Bronchial epithelial cell (primary cell): ENCODE data around the gene SYT17. TPM values are rescaled to one million over a fixed set of nuclear protein-coding genes. Genes with fewer than 3 reads are reported as not detected.

Experiments
- DNase-seq: peaks from one replicate; pipeline ENCODE4 v3.0.0-alpha.2; 2010; ENCODE audit warnings: low read depth
- FAIRE-seq: peaks from 2 replicates; lab custom pipeline; 2011; peaks lifted over from hg19 to GRCh38; lab: Jason Lieb, UNC
- H3K27me3 ChIP-seq: 2 replicates; pipeline ENCODE4 v1.5.1; 2011; ENCODE audit warnings: low read length; ENCODE audit not compliant: control insufficient read depth, insufficient read depth
- H3K36me3 ChIP-seq: 2 replicates; pipeline ENCODE4 v1.5.1; 2011; ENCODE audit warnings: low read length; ENCODE audit not compliant: control insufficient read depth, insufficient read depth
- H3K4me3 ChIP-seq: 2 replicates; pipeline ENCODE4 v1.5.1; 2011; ENCODE audit warnings: mild to moderate bottlenecking, low read depth, low read length, control low read depth
- total RNA-seq: library from RNA; depleted of rRNA; stranded (reverse); fragments of >200 nt; gene quantifications from 2 replicates; pipeline ENCODE4 v1.2.1, GENCODE V29; 2014
- TF ChIP-seq, protein P1 (sequence below): IDR thresholded peaks from 2 replicates; pipeline ENCODE4 v1.5.1; 2011; ENCODE audit warnings: mild to moderate bottlenecking, moderate library complexity, low read length, control low read depth, inconsistent platforms; ENCODE audit not compliant: insufficient read depth, severe bottlenecking

SYT17 gene
- total RNA-seq, 1 donor from 2014 or later, result 1.1 TPM

DNA sequence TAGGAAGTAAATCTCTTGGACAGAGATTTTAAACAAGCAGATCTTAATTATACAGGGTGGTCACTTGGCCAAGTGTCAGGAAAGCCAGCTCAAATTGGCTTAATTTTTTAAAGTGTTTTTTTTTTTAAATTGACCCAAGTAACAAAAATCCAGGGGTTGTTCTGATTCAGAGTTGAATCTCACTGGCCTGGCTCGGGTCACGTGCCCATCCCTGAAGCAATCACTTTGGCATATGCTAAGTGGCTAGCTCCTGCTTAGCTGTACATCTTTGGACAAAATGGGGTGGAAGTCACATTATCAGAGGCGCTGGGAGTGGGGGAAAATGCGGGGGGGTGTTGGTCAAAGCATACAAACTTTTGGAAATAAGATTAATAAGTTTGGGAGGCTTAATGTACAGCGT is 141.1 kb downstream of the SYT17 start:
- DNase-seq, result no peak
- Histone ChIP-seq H3K36me3 (no peaks in the 10 kb centered on the region), H3K27me3 (no peaks in the 10 kb centered on the region), H3K4me3 (no peak overlapping the region)
- no peak for FAIRE-seq
- TF ChIP-seq, protein P1, sequence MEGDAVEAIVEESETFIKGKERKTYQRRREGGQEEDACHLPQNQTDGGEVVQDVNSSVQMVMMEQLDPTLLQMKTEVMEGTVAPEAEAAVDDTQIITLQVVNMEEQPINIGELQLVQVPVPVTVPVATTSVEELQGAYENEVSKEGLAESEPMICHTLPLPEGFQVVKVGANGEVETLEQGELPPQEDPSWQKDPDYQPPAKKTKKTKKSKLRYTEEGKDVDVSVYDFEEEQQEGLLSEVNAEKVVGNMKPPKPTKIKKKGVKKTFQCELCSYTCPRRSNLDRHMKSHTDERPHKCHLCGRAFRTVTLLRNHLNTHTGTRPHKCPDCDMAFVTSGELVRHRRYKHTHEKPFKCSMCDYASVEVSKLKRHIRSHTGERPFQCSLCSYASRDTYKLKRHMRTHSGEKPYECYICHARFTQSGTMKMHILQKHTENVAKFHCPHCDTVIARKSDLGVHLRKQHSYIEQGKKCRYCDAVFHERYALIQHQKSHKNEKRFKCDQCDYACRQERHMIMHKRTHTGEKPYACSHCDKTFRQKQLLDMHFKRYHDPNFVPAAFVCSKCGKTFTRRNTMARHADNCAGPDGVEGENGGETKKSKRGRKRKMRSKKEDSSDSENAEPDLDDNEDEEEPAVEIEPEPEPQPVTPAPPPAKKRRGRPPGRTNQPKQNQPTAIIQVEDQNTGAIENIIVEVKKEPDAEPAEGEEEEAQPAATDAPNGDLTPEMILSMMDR, result no peak

DNA sequence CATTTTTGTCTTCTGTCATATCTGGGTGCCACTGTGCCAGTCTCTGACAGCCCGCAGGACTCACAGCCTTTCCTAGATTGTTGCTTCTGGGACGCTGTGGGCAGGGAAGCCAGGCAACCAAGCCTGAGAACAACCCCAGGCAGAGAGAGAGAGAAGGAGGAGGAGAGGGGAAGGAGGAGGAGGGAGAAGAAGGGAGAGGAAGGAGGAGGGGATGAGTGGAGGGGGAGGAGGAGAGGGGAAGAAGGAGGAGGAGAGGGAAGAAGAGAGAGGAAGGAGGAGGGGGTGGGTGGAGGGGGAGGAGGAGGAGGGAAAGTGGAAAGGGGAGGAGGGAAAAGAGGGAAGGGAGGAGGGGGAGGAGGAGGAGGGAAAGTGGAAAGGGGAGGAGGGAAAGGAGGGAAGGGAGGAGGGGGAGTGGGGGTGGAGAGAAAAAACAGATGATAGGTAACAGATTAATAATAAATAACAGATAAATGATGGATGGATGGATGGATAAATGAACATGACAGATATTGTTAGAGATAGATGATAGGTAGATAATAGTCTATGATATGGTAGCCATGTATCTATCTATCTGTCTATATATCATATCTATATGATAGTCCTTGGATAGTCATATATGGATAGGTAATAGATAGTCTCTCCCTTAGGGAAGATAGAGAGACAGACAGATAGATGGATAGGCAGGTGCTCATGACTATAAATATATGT is 146.8 kb downstream of the SYT17 start:
- Histone ChIP-seq H3K36me3 (no peaks in the 10 kb centered on the region), H3K27me3 (no peaks in the 10 kb centered on the region), H3K4me3 (no peak overlapping the region)
- TF ChIP-seq, protein P1, result no peak
- DNase-seq (no peak), FAIRE-seq (no peak)

DNA sequence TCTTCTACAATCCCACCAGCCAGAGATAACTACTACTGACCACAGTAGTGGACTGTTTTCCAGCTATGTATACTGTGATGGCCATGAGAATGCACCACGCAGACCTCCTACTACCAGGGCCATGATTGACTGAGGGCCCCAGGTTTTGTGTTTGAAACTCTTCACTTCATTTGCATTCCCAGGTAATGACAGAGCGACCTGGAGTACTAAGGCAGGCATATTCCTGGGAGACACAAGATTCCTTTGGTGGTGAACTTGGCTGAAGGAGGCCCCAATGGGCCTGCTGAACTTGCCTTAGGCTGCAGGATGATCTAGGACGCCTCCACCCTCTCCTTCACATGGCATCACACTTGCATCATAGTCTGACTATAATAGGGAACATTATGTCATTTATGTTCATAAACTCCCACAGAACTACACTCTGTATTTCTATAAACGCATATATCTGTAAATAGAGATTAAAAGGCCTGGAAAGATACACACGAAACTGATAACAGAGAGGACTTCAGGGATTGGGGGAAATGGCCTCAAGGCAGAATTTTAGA is 147.9 kb downstream of the SYT17 start:
- TF ChIP-seq, protein P1, result no peak
- FAIRE-seq (no peak), DNase-seq (no peak)
- H3K4me3 ChIP-seq, result no peak overlapping the region
- no peaks in the 10 kb centered on the region for H3K36me3 ChIP-seq
- H3K27me3 ChIP-seq, result no peaks in the 10 kb centered on the region

DNA sequence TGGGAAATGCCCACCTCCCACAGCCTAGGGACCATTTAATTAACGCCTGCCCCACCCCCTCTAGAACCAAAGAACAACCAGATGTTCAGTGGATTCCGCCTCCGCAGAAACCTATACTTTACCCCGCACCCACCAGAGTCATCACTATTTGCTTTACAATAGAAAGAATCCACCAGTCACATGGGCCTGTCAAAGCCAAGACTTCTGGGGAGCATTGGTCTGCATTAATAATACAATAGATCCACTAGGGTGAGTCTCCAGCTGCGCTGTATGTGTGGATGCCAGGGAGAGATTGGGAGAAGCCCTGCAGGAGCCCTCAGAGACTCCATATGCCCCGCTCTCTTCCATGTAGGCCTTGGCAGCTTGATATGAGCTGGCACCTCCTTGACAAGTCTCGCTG is 148.8 kb downstream of the SYT17 start:
- TF ChIP-seq, protein P1, result no peak
- Histone ChIP-seq H3K4me3 (no peak overlapping the region), H3K36me3 (no peaks in the 10 kb centered on the region), H3K27me3 (no peaks in the 10 kb centered on the region)
- FAIRE-seq, result no peak
- DNase-seq, result no peak

Other genes starting within 250 kb of the SYT17 start
- gene SMG1, start 241.8 kb upstream of the SYT17 start, total RNA-seq, result 67.1 and 68.9 TPM in 2 replicates
- gene TMC7, start 184.3 kb upstream of the SYT17 start, total RNA-seq, result 3.1 and 5.0 TPM in 2 replicates
- gene COQ7, start 100.6 kb upstream of the SYT17 start, total RNA-seq, result 15.5 and 19.5 TPM in 2 replicates
- gene ITPRIPL2, start 54.3 kb upstream of the SYT17 start, total RNA-seq, result 16.8 and 18.7 TPM in 2 replicates
- not detected in 2 replicates for gene CLEC19A, start 117.5 kb downstream of the SYT17 start, total RNA-seq
- gene TMC5, start 249.6 kb downstream of the SYT17 start, total RNA-seq, result 0.26 and 3.5 TPM in 2 replicates